ENCODE measurements around the gene C16orf92. TPM values are rescaled to one million over a fixed set of nuclear protein-coding genes. Genes with fewer than 3 reads are reported as not detected.
"Not testable (repeated sequence)": the region's sequence is repeated elsewhere in the genome, so short reads cannot be mapped to it uniquely, and the experiment has no call there.

Gene C16orf92
- total RNA-seq, 1 donor from 2014 or later: not detected

- H3K4me1 Mint-ChIP-seq (ENCODE audit: low read depth); H3K4me3 Mint-ChIP-seq; intact Hi-C loops (cut with micrococcal nuclease); H3K27ac Mint-ChIP-seq; H3K9me3 Mint-ChIP-seq; H3K36me3 Mint-ChIP-seq (ENCODE audit: low read depth); DNase-seq (ENCODE audit: low spot score): not testable (repeated sequence)
- peaks cover 29% of the 10 kb centered on the region for H3K27me3 Mint-ChIP-seq (ENCODE audit: insufficient read depth)
These were observed 10.4 kb upstream of the C16orf92 start for GRCh38 chr16:30012598-30012997.

GRCh38 chr16:30015450-30015849, 7.5 kb upstream of the C16orf92 start:
- DNase-seq (ENCODE audit: low spot score); H3K4me3 Mint-ChIP-seq; intact Hi-C loops (cut with micrococcal nuclease); H3K36me3 Mint-ChIP-seq (ENCODE audit: low read depth); H3K27ac Mint-ChIP-seq; H3K9me3 Mint-ChIP-seq: not testable (repeated sequence)
- H3K4me1 Mint-ChIP-seq (ENCODE audit: low read depth): peaks cover 12% of the 10 kb centered on the region
- H3K27me3 Mint-ChIP-seq (ENCODE audit: insufficient read depth): peaks cover 21% of the 10 kb centered on the region

GRCh38 chr16:30016555-30017276, 6.3 kb upstream of the C16orf92 start:
- H3K4me1 Mint-ChIP-seq (ENCODE audit: low read depth): peaks cover 22% of the 10 kb centered on the region

GRCh38 chr16:30017277-30017656, 5.7 kb upstream of the C16orf92 start:
- H3K36me3 Mint-ChIP-seq (ENCODE audit: low read depth): no peaks in the 10 kb centered on the region

More at GRCh38 chr16:30016555-30017276, 6.3 kb upstream of the C16orf92 start:
- intact Hi-C loops (cut with micrococcal nuclease): no loop called here
- Mint-ChIP-seq H3K4me3 (no peak overlapping the region), H3K36me3 (ENCODE audit: low read depth) (no peaks in the 10 kb centered on the region), H3K9me3 (no peaks in the 10 kb centered on the region), H3K27me3 (ENCODE audit: insufficient read depth) (peaks cover 22% of the 10 kb centered on the region), H3K27ac (no peak overlapping the region)
- DNase-seq (ENCODE audit: low spot score): no peak

GRCh38 chr16:30017937-30018336, 5.1 kb upstream of the C16orf92 start:
- not testable (repeated sequence) for H3K4me3 Mint-ChIP-seq

More at GRCh38 chr16:30017277-30017656, 5.7 kb upstream of the C16orf92 start:
- peaks cover 17% of the 10 kb centered on the region for H3K27me3 Mint-ChIP-seq (ENCODE audit: insufficient read depth)
- no peak overlapping the region for H3K27ac Mint-ChIP-seq
- H3K4me3 Mint-ChIP-seq: no peak overlapping the region
- intact Hi-C loops (cut with micrococcal nuclease): no loop called here
- DNase-seq (ENCODE audit: low spot score): no peak
- H3K9me3 Mint-ChIP-seq: no peaks in the 10 kb centered on the region
- H3K4me1 Mint-ChIP-seq (ENCODE audit: low read depth): peaks cover 17% of the 10 kb centered on the region

GRCh38 chr16:30018731-30019158, 4.3 kb upstream of the C16orf92 start:
- Mint-ChIP-seq H3K36me3 (ENCODE audit: low read depth) (no peaks in the 10 kb centered on the region), H3K4me1 (ENCODE audit: low read depth) (peaks cover 17% of the 10 kb centered on the region), H3K9me3 (no peaks in the 10 kb centered on the region), H3K4me3 (no peak overlapping the region), H3K27me3 (ENCODE audit: insufficient read depth) (peaks cover 12% of the 10 kb centered on the region), H3K27ac (peak overlapping the region; percentile 1)
- intact Hi-C loops (cut with micrococcal nuclease): no loop called here
- DNase-seq (ENCODE audit: low spot score): no peak

More at GRCh38 chr16:30017937-30018336, 5.1 kb upstream of the C16orf92 start:
- intact Hi-C loops (cut with micrococcal nuclease); H3K36me3 Mint-ChIP-seq (ENCODE audit: low read depth); DNase-seq (ENCODE audit: low spot score); H3K27ac Mint-ChIP-seq; H3K9me3 Mint-ChIP-seq: not testable (repeated sequence)
- Mint-ChIP-seq H3K27me3 (ENCODE audit: insufficient read depth) (peaks cover 12% of the 10 kb centered on the region), H3K4me1 (ENCODE audit: low read depth) (peaks cover 17% of the 10 kb centered on the region)

- Mint-ChIP-seq H3K36me3 (ENCODE audit: low read depth) (no peaks in the 10 kb centered on the region), H3K4me3 (no peak overlapping the region)
- intact Hi-C loops (cut with micrococcal nuclease): loop anchor here (5.0 kb wide), 2 partner anchors 201 to 216 kb away; partner anchors contain the start of genes MAZ and MVP
These were observed 588 bp downstream of the C16orf92 start for GRCh38 chr16:30023586-30023985.

GRCh38 chr16:30024451-30024850, 1.5 kb downstream of the C16orf92 start:
- Mint-ChIP-seq H3K4me1 (ENCODE audit: low read depth) (peaks cover 13% of the 10 kb centered on the region), H3K27me3 (ENCODE audit: insufficient read depth) (peaks cover 31% of the 10 kb centered on the region), H3K27ac (no peak overlapping the region), H3K36me3 (ENCODE audit: low read depth) (no peaks in the 10 kb centered on the region), H3K9me3 (no peaks in the 10 kb centered on the region), H3K4me3 (no peak overlapping the region)
- no peak for DNase-seq (ENCODE audit: low spot score)
- intact Hi-C loops (cut with micrococcal nuclease): loop anchor here (5.0 kb wide), 2 partner anchors 202 to 217 kb away; partner anchors contain the start of genes MAZ and MVP

More at GRCh38 chr16:30023586-30023985, 588 bp downstream of the C16orf92 start:
- no peaks in the 10 kb centered on the region for H3K9me3 Mint-ChIP-seq
- H3K27ac Mint-ChIP-seq: no peak overlapping the region
- DNase-seq (ENCODE audit: low spot score): no peak
- peaks cover 16% of the 10 kb centered on the region for H3K4me1 Mint-ChIP-seq (ENCODE audit: low read depth)
- H3K27me3 Mint-ChIP-seq (ENCODE audit: insufficient read depth): peaks cover 26% of the 10 kb centered on the region

- no peak overlapping the region for H3K27ac Mint-ChIP-seq
These were observed 2.2 kb downstream of the C16orf92 start for GRCh38 chr16:30025156-30025555.

GRCh38 chr16:30025574-30025973, 2.6 kb downstream of the C16orf92 start:
- Mint-ChIP-seq H3K9me3 (no peaks in the 10 kb centered on the region), H3K4me3 (no peak overlapping the region), H3K4me1 (ENCODE audit: low read depth) (peaks cover 10% of the 10 kb centered on the region), H3K36me3 (ENCODE audit: low read depth) (no peaks in the 10 kb centered on the region), H3K27ac (no peak overlapping the region), H3K27me3 (ENCODE audit: insufficient read depth) (peaks cover 36% of the 10 kb centered on the region)
- no peak for DNase-seq (ENCODE audit: low spot score)
- intact Hi-C loops (cut with micrococcal nuclease): no loop called here

More at GRCh38 chr16:30025156-30025555, 2.2 kb downstream of the C16orf92 start:
- DNase-seq (ENCODE audit: low spot score): no peak
- Mint-ChIP-seq H3K4me1 (ENCODE audit: low read depth) (peaks cover 13% of the 10 kb centered on the region), H3K4me3 (no peak overlapping the region), H3K27me3 (ENCODE audit: insufficient read depth) (peaks cover 38% of the 10 kb centered on the region), H3K9me3 (no peaks in the 10 kb centered on the region), H3K36me3 (ENCODE audit: low read depth) (no peaks in the 10 kb centered on the region)
- intact Hi-C loops (cut with micrococcal nuclease): no loop called here

GRCh38 chr16:30026449-30026848, 3.5 kb downstream of the C16orf92 start:
- H3K27ac Mint-ChIP-seq: no peak overlapping the region
- DNase-seq (ENCODE audit: low spot score): no peak
- no peaks in the 10 kb centered on the region for H3K9me3 Mint-ChIP-seq
- H3K4me1 Mint-ChIP-seq (ENCODE audit: low read depth): peaks cover under 1% of the 10 kb centered on the region
- intact Hi-C loops (cut with micrococcal nuclease): no loop called here
- no peaks in the 10 kb centered on the region for H3K36me3 Mint-ChIP-seq (ENCODE audit: low read depth)
- no peak overlapping the region for H3K4me3 Mint-ChIP-seq
- peaks cover 32% of the 10 kb centered on the region for H3K27me3 Mint-ChIP-seq (ENCODE audit: insufficient read depth)

- Mint-ChIP-seq H3K27ac (no peak overlapping the region), H3K4me3 (no peak overlapping the region), H3K27me3 (ENCODE audit: insufficient read depth) (peaks cover 39% of the 10 kb centered on the region), H3K4me1 (ENCODE audit: low read depth) (peaks cover 7% of the 10 kb centered on the region), H3K36me3 (ENCODE audit: low read depth) (no peaks in the 10 kb centered on the region), H3K9me3 (no peaks in the 10 kb centered on the region)
- intact Hi-C loops (cut with micrococcal nuclease): no loop called here
- no peak for DNase-seq (ENCODE audit: low spot score)
These were observed 4.8 kb downstream of the C16orf92 start for GRCh38 chr16:30027588-30028437.
